COLO668 (cell line): ENCODE data around the gene DRGX.

Experiments
- DNase-seq: peaks from one replicate; lab custom pipeline; 2025; ENCODE audit not compliant: unreplicated experiment; lab: John Stamatoyannopoulos, UW

DRGX gene

GRCh38 chr10:49348593-49348992 is 47.3 kb downstream of the DRGX start:
- no peak for DNase-seq

GRCh38 chr10:49347827-49348226 is 48.1 kb downstream of the DRGX start:
- no peak for DNase-seq

GRCh38 chr10:49347342-49347741 is 48.5 kb downstream of the DRGX start:
- DNase-seq, result no peak

- DNase-seq, result no peak
Observed at GRCh38 chr10:49344840-49345239, 51.0 kb downstream of the DRGX start.

GRCh38 chr10:49338604-49339003 is 57.3 kb downstream of the DRGX start:
- no peak for DNase-seq

- DNase-seq, result no peak
Observed at GRCh38 chr10:49335364-49335972, 60.4 kb downstream of the DRGX start.

- no peak for DNase-seq
Observed at GRCh38 chr10:49334964-49335363, 60.9 kb downstream of the DRGX start.

- DNase-seq, result no peak
Observed at GRCh38 chr10:49333192-49333591, 62.7 kb downstream of the DRGX start.

GRCh38 chr10:49332768-49333167 is 63.1 kb downstream of the DRGX start:
- no peak for DNase-seq

GRCh38 chr10:49332333-49332732 is 63.6 kb downstream of the DRGX start:
- no peak for DNase-seq

- no peak for DNase-seq
Observed at GRCh38 chr10:49331431-49331830, 64.5 kb downstream of the DRGX start.

GRCh38 chr10:49330127-49330665 is 65.7 kb downstream of the DRGX start:
- DNase-seq, result no peak

- no peak for DNase-seq
Observed at GRCh38 chr10:49329146-49329505, 66.8 kb downstream of the DRGX start.

GRCh38 chr10:49328401-49329145 is 67.3 kb downstream of the DRGX start:
- DNase-seq, result no peak

- no peak for DNase-seq
Observed at GRCh38 chr10:49327036-49327813, 68.7 kb downstream of the DRGX start.

- no peak for DNase-seq
Observed at GRCh38 chr10:49325916-49326783, 69.7 kb downstream of the DRGX start.

GRCh38 chr10:49325131-49325915 is 70.6 kb downstream of the DRGX start:
- no peak for DNase-seq

- no peak for DNase-seq
Observed at GRCh38 chr10:49324711-49325110, 71.2 kb downstream of the DRGX start.

- DNase-seq, result no peak
Observed at GRCh38 chr10:49323896-49324270, 72.0 kb downstream of the DRGX start.
